IMR-90 (cell line): Measurements from ENCODE around the gene ATPAF1. TPM values are rescaled to one million over a fixed set of nuclear protein-coding genes. Genes with fewer than 3 reads are reported as not detected.

ENCODE experiments used
- ATAC-seq: fragments of 200-7000 bp; cut with Tn5 transposase; 2 replicates; pipeline ENCODE4 v1.9.1; 2020; ENCODE audit warnings: low read depth, mild to moderate bottlenecking, moderate library complexity
- BruUV-seq: library from RNA; stranded (reverse); fragments of 400-500 nt; replicated peaks from 2 replicates; lab custom pipeline; 2021; lab: Mats Ljungman, UMichigan
- CTCF ChIA-PET: fragments of 300-600 bp; formaldehyde crosslinking; extraction: SDS; loops from one replicate; lab custom pipeline; 2021; ENCODE audit warnings: antibody characterized with exemption; lab: Yijun Ruan, JAX
- POLR2A ChIA-PET: fragments of 300-600 bp; sonication (Branson Sonifier 250); formaldehyde crosslinking; loops from one replicate; lab custom pipeline; 2022; ENCODE audit warnings: antibody characterized with exemption; ENCODE audit not compliant: unreplicated experiment; lab: Charles Lee
- DNase-seq: peaks from one replicate; pipeline ENCODE4 v3.0.0; 2013
- H2AFZ ChIP-seq: replicated peaks from 2 replicates; pipeline ENCODE3; 2013; ENCODE audit warnings: low read length, mild to moderate bottlenecking; ENCODE audit not compliant: poor library complexity
- H2AK5ac ChIP-seq: 2 replicates; pipeline ENCODE4 v1.6.1; 2013; ENCODE audit warnings: low read depth, low read length, inconsistent platforms
- H2AK9ac ChIP-seq: replicated peaks from 2 replicates; pipeline ENCODE3; 2013; ENCODE audit warnings: mild to moderate bottlenecking, low read depth, low read length, moderate library complexity; ENCODE audit not compliant: poor library complexity
- H2BK120ac ChIP-seq: 2 replicates; pipeline ENCODE4 v1.6.1; 2013; ENCODE audit warnings: low read depth, low read length, inconsistent platforms
- H2BK15ac ChIP-seq: 3 replicates; pipeline ENCODE4 v1.6.1; 2013; ENCODE audit warnings: low read depth, low read length, inconsistent platforms
- H2BK20ac ChIP-seq: 2 replicates; pipeline ENCODE4 v1.6.1; 2013; ENCODE audit warnings: low read depth, mild to moderate bottlenecking, inconsistent platforms, low read length, moderate library complexity
- H2BK5ac ChIP-seq: 2 replicates; pipeline ENCODE4 v1.6.1; 2013; ENCODE audit warnings: mild to moderate bottlenecking, low read depth, low read length, inconsistent platforms; ENCODE audit not compliant: poor library complexity, severe bottlenecking
- H3K14ac ChIP-seq: replicated peaks from 2 replicates; pipeline ENCODE4 v1.6.1; 2013; ENCODE audit warnings: low read depth, low read length, inconsistent platforms
- H3K18ac ChIP-seq: 2 replicates; pipeline ENCODE4 v1.6.1; 2013; ENCODE audit warnings: low read depth, low read length, control low read depth
- H3K23ac ChIP-seq: 2 replicates; pipeline ENCODE4 v1.6.1; 2013; ENCODE audit warnings: low read depth, low read length, inconsistent platforms
- H3K27ac ChIP-seq: 2 replicates; pipeline ENCODE4 v1.5.1; 2013; ENCODE audit warnings: mild to moderate bottlenecking, control low read depth, low read length; ENCODE audit not compliant: insufficient read depth
- H3K27me3 ChIP-seq: 2 replicates; pipeline ENCODE4 v1.6.1; 2013; ENCODE audit warnings: low read length; ENCODE audit not compliant: control insufficient read depth, insufficient read depth
- H3K36me3 ChIP-seq: 2 replicates; pipeline ENCODE4 v1.6.1; 2013; ENCODE audit warnings: low read length, mixed read lengths; ENCODE audit not compliant: control insufficient read depth, insufficient read depth
- H3K4ac ChIP-seq: 2 replicates; pipeline ENCODE4 v1.6.1; 2013; ENCODE audit warnings: low read depth, low read length, inconsistent platforms
- H3K4me1 ChIP-seq: 2 replicates; pipeline ENCODE4 v1.6.1; 2013; ENCODE audit warnings: low read length, mixed read lengths; ENCODE audit not compliant: control insufficient read depth, insufficient read depth
- H3K4me2 ChIP-seq: 2 replicates; pipeline ENCODE4 v1.6.1; 2013; ENCODE audit warnings: low read depth, mild to moderate bottlenecking, control low read depth, low read length, moderate library complexity
- H3K4me3 ChIP-seq: 2 replicates; pipeline ENCODE4 v1.5.1; 2013; ENCODE audit warnings: low read depth, mild to moderate bottlenecking, control low read depth, low read length, moderate library complexity; ENCODE audit not compliant: insufficient read depth
- H3K56ac ChIP-seq: 2 replicates; pipeline ENCODE4 v1.6.1; 2013; ENCODE audit warnings: low read length, inconsistent platforms; ENCODE audit not compliant: insufficient read depth; ENCODE audit errors: extremely low read depth
- H3K79me1 ChIP-seq, 2 experiments: 2 replicates each; pipeline ENCODE4 v1.6.1; 2013; ENCODE audit warnings: low read length in 2 of 2, inconsistent platforms in 1 of 2, low read depth in 1 of 2
- H3K9ac ChIP-seq: 2 replicates; pipeline ENCODE4 v1.6.1; 2013; ENCODE audit warnings: low read depth, low read length, control low read depth
- H3K9me1 ChIP-seq: 2 replicates; pipeline ENCODE4 v1.6.1; 2013; ENCODE audit warnings: low read length, inconsistent platforms; ENCODE audit not compliant: insufficient read depth
- H3K9me3 ChIP-seq: 2 replicates; pipeline ENCODE4 v1.6.1; 2013; ENCODE audit warnings: low read length; ENCODE audit not compliant: control insufficient read depth, insufficient read depth
- H4K20me1 ChIP-seq: 2 replicates; pipeline ENCODE4 v1.6.1; 2013; ENCODE audit warnings: low read length, inconsistent platforms; ENCODE audit not compliant: insufficient read depth
- H4K5ac ChIP-seq: 2 replicates; pipeline ENCODE4 v1.6.1; 2013; ENCODE audit warnings: mild to moderate bottlenecking, low read depth, low read length, control low read depth
- H4K8ac ChIP-seq, 2 experiments: 2 replicates each; pipeline ENCODE4 v1.6.1; 2013; ENCODE audit warnings: low read depth in 2 of 2, low read length in 2 of 2, control low read depth in 1 of 2, inconsistent platforms in 1 of 2
- H4K91ac ChIP-seq: 2 replicates; pipeline ENCODE4 v1.6.1; 2013; ENCODE audit warnings: low read depth, low read length, inconsistent platforms; ENCODE audit not compliant: insufficient read depth
- FOS ChIP-seq: fragments of 150-350 bp; IDR thresholded peaks from 2 replicates; pipeline ENCODE4 v1.6.1; 2016; ENCODE audit warnings: low read depth, low read length
- MAFK ChIP-seq: IDR thresholded peaks from 2 replicates; pipeline ENCODE4 v1.6.1; 2012; ENCODE audit warnings: low read depth, low read length, improper control_type of control experiment
- MAZ ChIP-seq: IDR thresholded peaks from 2 replicates; pipeline ENCODE4 v1.6.1; 2012; ENCODE audit warnings: low read depth, mild to moderate bottlenecking, low read length, improper control_type of control experiment, moderate library complexity, borderline replicate concordance
- MXI1 ChIP-seq: IDR thresholded peaks from 2 replicates; pipeline ENCODE4 v1.6.1; 2012; ENCODE audit warnings: low read depth, mild to moderate bottlenecking, low read length, moderate library complexity, borderline replicate concordance
- NFE2L2 ChIP-seq: fragments of 150-350 bp; IDR thresholded peaks from 2 replicates; pipeline ENCODE4 v1.6.1; 2016; ENCODE audit warnings: low read depth, mild to moderate bottlenecking, low read length
- RCOR1 ChIP-seq: IDR thresholded peaks from 2 replicates; pipeline ENCODE4 v1.6.1; 2012; ENCODE audit warnings: mild to moderate bottlenecking, low read length, improper control_type of control experiment; ENCODE audit not compliant: insufficient replicate concordance
- RFX5 ChIP-seq: IDR thresholded peaks from 2 replicates; pipeline ENCODE4 v1.8.0; 2012; ENCODE audit warnings: low read depth, mild to moderate bottlenecking, low read length, moderate library complexity
- WGBS, 2 experiments: methylation state at CpG; one replicate each; pipeline versions ENCODE4 v1.1.5 to v1.1.7; 2013; ENCODE audit warnings: missing lambda C conversion rate in 2 of 2; ENCODE audit not compliant: insufficient read length in 1 of 2; ENCODE audit errors: extremely low coverage in 2 of 2; 5-methylcytosine and 5-hydroxymethylcytosine counted together
- dilution Hi-C: fragments of 300-500 bp; cut with HindIII; formaldehyde crosslinking; loops from one replicate; pipeline ENCODE4 v1.14.3; 2018; ENCODE audit warnings: low sequenced_read_pairs; ENCODE audit not compliant: unreplicated experiment
- in situ Hi-C: fragments of 300-500 bp; cut with MboI; formaldehyde crosslinking; loops from 3 replicates; pipeline ENCODE4 v1.14.3; 2019; ENCODE audit warnings: low sequenced_read_pairs, inconsistent platforms, mixed read lengths
- intact Hi-C: fragments of 100-400 bp; cut with micrococcal nuclease; formaldehyde crosslinking; loops from 2 replicates; pipeline ENCODE4 v1.10.0; 2022
- polyA plus RNA-seq, 3 experiments: library from polyadenylated mRNA; depleted of rRNA; stranded (reverse); fragments of >200 nt; gene quantifications; 2 replicates each; pipeline ENCODE4 v1.2.3, GENCODE V29; 2012; ENCODE audit warnings: low replicate concordance in 1 of 3
- total RNA-seq: library from RNA; depleted of rRNA; stranded (reverse); fragments of >200 nt; gene quantifications from 2 replicates; pipeline ENCODE4 v1.2.3, GENCODE V29; 2012
- TF ChIP-seq, protein P1 (sequence below): fragments of 150-350 bp; IDR thresholded peaks from 2 replicates; pipeline ENCODE4 v1.6.1; 2016; ENCODE audit warnings: low read depth, mild to moderate bottlenecking, low read length, moderate library complexity, borderline replicate concordance
- TF ChIP-seq, protein P2 (sequence below): conservative IDR thresholded peaks from 2 replicates; pipeline ENCODE4 v1.5.1; 2012; ENCODE audit warnings: mild to moderate bottlenecking, low read depth, low read length, improper control_type of control experiment

Gene ATPAF1
- total and polyA plus RNA-seq, 2 of the 4 experiments (the other 2 are of a cell fraction): 55.5 to 80.3 TPM

DNA sequence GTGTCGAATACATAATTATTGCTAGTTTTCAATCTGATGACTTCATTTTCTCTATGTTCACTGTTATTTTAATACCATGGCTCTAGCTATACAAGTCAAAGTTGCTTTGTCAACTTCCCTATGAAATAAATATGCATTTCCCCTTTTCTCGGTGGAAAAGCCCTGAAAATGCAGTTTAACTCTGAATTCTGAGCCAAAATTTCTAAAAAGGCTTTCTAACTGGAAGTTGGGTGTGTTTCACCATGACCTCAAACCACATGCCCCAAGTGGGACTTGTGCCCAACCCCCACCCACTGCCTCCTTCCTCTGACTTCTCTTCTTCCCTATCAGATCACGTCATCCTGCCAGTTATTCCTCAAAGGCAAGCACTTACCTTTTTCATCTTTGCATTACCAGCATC, 73.0 kb downstream of the ATPAF1 start:
- Histone ChIP-seq H3K4me1 (peaks cover 6% of the 10 kb centered on the region), H3K27ac (no peak overlapping the region), H4K8ac (no peak overlapping the region), H4K20me1 (peaks cover 17% of the 10 kb centered on the region; the same call in 1 of the 2 replicates), H2BK20ac (no peak overlapping the region), H3K9me1 (peaks cover 20% of the 10 kb centered on the region; the same call in 1 of the 2 replicates), H2AFZ (no peak overlapping the region), H4K5ac (no peak overlapping the region), H2BK120ac (no peak overlapping the region), H2BK5ac (no peak overlapping the region), H3K4me3 (no peak overlapping the region), H3K9me3 (no peaks in the 10 kb centered on the region), H3K4me2 (no peak overlapping the region), H3K27me3 (no peaks in the 10 kb centered on the region), H3K4ac (no peak overlapping the region), H3K9ac (no peak overlapping the region), H3K23ac (no peak overlapping the region), H3K18ac (no peak overlapping the region), H3K79me1 (peaks cover 21 to 46% of the 10 kb centered on the region in 2 experiments), H4K91ac (no peak overlapping the region), H3K36me3 (peaks cover 32% of the 10 kb centered on the region), H2BK15ac (no peak overlapping the region), H2AK5ac (no peak overlapping the region), H2AK9ac (no peak overlapping the region), H3K14ac (no peak overlapping the region), H3K56ac (no peak overlapping the region)
- ChIA-PET CTCF (interaction anchor here (1.2 kb wide), 1 partner anchor 9 kb away, joined by 8 read pairs; the partner anchor contains the start of gene MKNK1), POLR2A (no interaction called here)
- WGBS, 2 experiments: no CpG with 5 or more reads among the region's 3 CpGs
- TF ChIP-seq RFX5: no peak
- TF ChIP-seq MAFK: no peak
- TF ChIP-seq FOS: no peak
- no peak for TF ChIP-seq NFE2L2
- TF ChIP-seq, protein P1, sequence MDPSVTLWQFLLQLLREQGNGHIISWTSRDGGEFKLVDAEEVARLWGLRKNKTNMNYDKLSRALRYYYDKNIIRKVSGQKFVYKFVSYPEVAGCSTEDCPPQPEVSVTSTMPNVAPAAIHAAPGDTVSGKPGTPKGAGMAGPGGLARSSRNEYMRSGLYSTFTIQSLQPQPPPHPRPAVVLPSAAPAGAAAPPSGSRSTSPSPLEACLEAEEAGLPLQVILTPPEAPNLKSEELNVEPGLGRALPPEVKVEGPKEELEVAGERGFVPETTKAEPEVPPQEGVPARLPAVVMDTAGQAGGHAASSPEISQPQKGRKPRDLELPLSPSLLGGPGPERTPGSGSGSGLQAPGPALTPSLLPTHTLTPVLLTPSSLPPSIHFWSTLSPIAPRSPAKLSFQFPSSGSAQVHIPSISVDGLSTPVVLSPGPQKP: no peak
- TF ChIP-seq, protein P2, sequence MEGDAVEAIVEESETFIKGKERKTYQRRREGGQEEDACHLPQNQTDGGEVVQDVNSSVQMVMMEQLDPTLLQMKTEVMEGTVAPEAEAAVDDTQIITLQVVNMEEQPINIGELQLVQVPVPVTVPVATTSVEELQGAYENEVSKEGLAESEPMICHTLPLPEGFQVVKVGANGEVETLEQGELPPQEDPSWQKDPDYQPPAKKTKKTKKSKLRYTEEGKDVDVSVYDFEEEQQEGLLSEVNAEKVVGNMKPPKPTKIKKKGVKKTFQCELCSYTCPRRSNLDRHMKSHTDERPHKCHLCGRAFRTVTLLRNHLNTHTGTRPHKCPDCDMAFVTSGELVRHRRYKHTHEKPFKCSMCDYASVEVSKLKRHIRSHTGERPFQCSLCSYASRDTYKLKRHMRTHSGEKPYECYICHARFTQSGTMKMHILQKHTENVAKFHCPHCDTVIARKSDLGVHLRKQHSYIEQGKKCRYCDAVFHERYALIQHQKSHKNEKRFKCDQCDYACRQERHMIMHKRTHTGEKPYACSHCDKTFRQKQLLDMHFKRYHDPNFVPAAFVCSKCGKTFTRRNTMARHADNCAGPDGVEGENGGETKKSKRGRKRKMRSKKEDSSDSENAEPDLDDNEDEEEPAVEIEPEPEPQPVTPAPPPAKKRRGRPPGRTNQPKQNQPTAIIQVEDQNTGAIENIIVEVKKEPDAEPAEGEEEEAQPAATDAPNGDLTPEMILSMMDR: no peak
- no peak for TF ChIP-seq MXI1
- TF ChIP-seq MAZ: no peak
- TF ChIP-seq RCOR1: no peak
- no TSS peak for BruUV-seq
- no peak for ATAC-seq
- no peak for DNase-seq
- dilution Hi-C loops: no loop called here
- in situ Hi-C loops: no loop called here
- intact Hi-C loops: no loop called here
